Activated effector memory CD4-positive, alpha-beta T cell treated with anti-CD3 and anti-CD28 coated beads, Interleukin-2, amount 50 U/mL, for 16 hours (primary cell): ENCODE data around the gene MPPED2.

Experiments
- DNase-seq: peaks from one replicate; pipeline ENCODE4 v3.0.0-alpha.2; 2020

Gene MPPED2

GRCh38 chr11:30522536-30523243, 63.5 kb downstream of the MPPED2 start:
- DNase-seq: no peak

GRCh38 chr11:30521297-30522071, 64.7 kb downstream of the MPPED2 start:
- DNase-seq: no peak

- no peak for DNase-seq
Observed at GRCh38 chr11:30513087-30513486, 73.1 kb downstream of the MPPED2 start.

- DNase-seq: no peak
Observed at GRCh38 chr11:30511408-30511807, 74.7 kb downstream of the MPPED2 start.

GRCh38 chr11:30510750-30511149, 75.4 kb downstream of the MPPED2 start:
- no peak for DNase-seq

- no peak for DNase-seq
Observed at GRCh38 chr11:30509364-30509763, 76.8 kb downstream of the MPPED2 start.

- DNase-seq: no peak
Observed at GRCh38 chr11:30508594-30508993, 77.6 kb downstream of the MPPED2 start.

- no peak for DNase-seq
Observed at GRCh38 chr11:30505603-30506002, 80.5 kb downstream of the MPPED2 start.

GRCh38 chr11:30504468-30504867, 81.7 kb downstream of the MPPED2 start:
- DNase-seq: no peak

GRCh38 chr11:30503156-30503555, 83.0 kb downstream of the MPPED2 start:
- no peak for DNase-seq

- no peak for DNase-seq
Observed at GRCh38 chr11:30502305-30502704, 83.8 kb downstream of the MPPED2 start.

GRCh38 chr11:30501744-30502143, 84.4 kb downstream of the MPPED2 start:
- no peak for DNase-seq

GRCh38 chr11:30499940-30500339, 86.2 kb downstream of the MPPED2 start:
- DNase-seq: no peak

- no peak for DNase-seq
Observed at GRCh38 chr11:30497600-30497999, 88.6 kb downstream of the MPPED2 start.

GRCh38 chr11:30496935-30497334, 89.2 kb downstream of the MPPED2 start:
- DNase-seq: no peak

- DNase-seq: no peak
Observed at GRCh38 chr11:30495437-30495836, 90.7 kb downstream of the MPPED2 start.

GRCh38 chr11:30489511-30489910, 96.6 kb downstream of the MPPED2 start:
- no peak for DNase-seq

- no peak for DNase-seq
Observed at GRCh38 chr11:30489076-30489475, 97.1 kb downstream of the MPPED2 start.

- DNase-seq: no peak
Observed at GRCh38 chr11:30488304-30488998, 97.7 kb downstream of the MPPED2 start.

GRCh38 chr11:30487200-30487898, 98.8 kb downstream of the MPPED2 start:
- DNase-seq: no peak

GRCh38 chr11:30485756-30486155, 100.4 kb downstream of the MPPED2 start:
- no peak for DNase-seq

GRCh38 chr11:30485222-30485621, 100.9 kb downstream of the MPPED2 start:
- no peak for DNase-seq

- no peak for DNase-seq
Observed at GRCh38 chr11:30483056-30483455, 103.1 kb downstream of the MPPED2 start.
